Neural crest cell (in vitro differentiated cells): ENCODE data around the gene SARNP. TPM values are rescaled to one million over a fixed set of nuclear protein-coding genes. Genes with fewer than 3 reads are reported as not detected.

Source experiments
- DNase-seq: peaks from one replicate; pipeline ENCODE4 v3.0.0; 2021; ENCODE audit warnings: low read depth, mixed read lengths, low spot score
- H3K27ac Mint-ChIP-seq: one replicate; pipeline ENCODE4 v1.8.0; 2021; ENCODE audit warnings: mild to moderate bottlenecking, mixed read lengths; ENCODE audit not compliant: unreplicated experiment
- H3K27me3 Mint-ChIP-seq: 2 replicates; pipeline ENCODE4 v1.8.0; 2021; ENCODE audit warnings: low read depth, mild to moderate bottlenecking, mixed read lengths
- H3K36me3 Mint-ChIP-seq: 2 replicates; pipeline ENCODE4 v1.8.0; 2021; ENCODE audit warnings: low read depth, mild to moderate bottlenecking, mixed read lengths
- H3K4me1 Mint-ChIP-seq: 2 replicates; pipeline ENCODE4 v1.8.0; 2021; ENCODE audit warnings: mixed read lengths
- H3K4me3 Mint-ChIP-seq: one replicate; pipeline ENCODE4 v1.8.0; 2021; ENCODE audit warnings: mild to moderate bottlenecking, mixed read lengths
- H3K9me3 Mint-ChIP-seq: 2 replicates; pipeline ENCODE4 v1.8.0; 2021; ENCODE audit warnings: mixed read lengths
- total RNA-seq: library from RNA; stranded (reverse); gene quantifications from 2 replicates; pipeline ENCODE4 v1.2.1, GENCODE V29; 2021
- TF ChIP-seq, protein P1 (sequence below): fragments of 200-600 bp; sonication (generic); conservative IDR thresholded peaks from 2 replicates; pipeline ENCODE4 v1.5.0; 2021; ENCODE audit warnings: antibody characterized with exemption, mild to moderate bottlenecking

SARNP gene
- total RNA-seq, 1 donor from 2014 or later = 121 TPM

DNA sequence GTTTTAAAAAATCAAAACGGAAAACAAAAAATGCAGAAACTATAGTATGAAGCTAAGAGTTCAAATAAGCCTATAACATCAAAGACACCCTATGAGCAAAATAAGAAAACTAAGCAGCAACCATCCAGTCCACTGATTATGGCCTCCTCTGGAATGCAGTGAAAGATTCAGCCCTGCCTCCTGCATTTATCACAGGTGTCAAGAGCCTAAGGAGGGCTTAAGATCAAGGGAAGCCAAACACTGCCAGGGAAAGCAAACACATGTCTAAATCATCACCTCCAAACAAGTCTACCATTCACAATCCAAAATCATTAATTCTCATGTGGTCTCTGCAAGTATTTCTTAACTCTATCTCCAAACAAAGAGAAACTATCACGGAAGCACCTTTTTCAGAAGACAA, 28.4 kb downstream of the SARNP start:
- H3K4me1 Mint-ChIP-seq = no peaks in the 10 kb centered on the region
- no peaks in the 10 kb centered on the region for H3K27me3 Mint-ChIP-seq
- H3K36me3 Mint-ChIP-seq = peaks cover 26% of the 10 kb centered on the region
- TF ChIP-seq, protein P1, sequence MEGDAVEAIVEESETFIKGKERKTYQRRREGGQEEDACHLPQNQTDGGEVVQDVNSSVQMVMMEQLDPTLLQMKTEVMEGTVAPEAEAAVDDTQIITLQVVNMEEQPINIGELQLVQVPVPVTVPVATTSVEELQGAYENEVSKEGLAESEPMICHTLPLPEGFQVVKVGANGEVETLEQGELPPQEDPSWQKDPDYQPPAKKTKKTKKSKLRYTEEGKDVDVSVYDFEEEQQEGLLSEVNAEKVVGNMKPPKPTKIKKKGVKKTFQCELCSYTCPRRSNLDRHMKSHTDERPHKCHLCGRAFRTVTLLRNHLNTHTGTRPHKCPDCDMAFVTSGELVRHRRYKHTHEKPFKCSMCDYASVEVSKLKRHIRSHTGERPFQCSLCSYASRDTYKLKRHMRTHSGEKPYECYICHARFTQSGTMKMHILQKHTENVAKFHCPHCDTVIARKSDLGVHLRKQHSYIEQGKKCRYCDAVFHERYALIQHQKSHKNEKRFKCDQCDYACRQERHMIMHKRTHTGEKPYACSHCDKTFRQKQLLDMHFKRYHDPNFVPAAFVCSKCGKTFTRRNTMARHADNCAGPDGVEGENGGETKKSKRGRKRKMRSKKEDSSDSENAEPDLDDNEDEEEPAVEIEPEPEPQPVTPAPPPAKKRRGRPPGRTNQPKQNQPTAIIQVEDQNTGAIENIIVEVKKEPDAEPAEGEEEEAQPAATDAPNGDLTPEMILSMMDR = no peak
- no peak overlapping the region for H3K27ac Mint-ChIP-seq
- no peaks in the 10 kb centered on the region for H3K9me3 Mint-ChIP-seq
- H3K4me3 Mint-ChIP-seq = no peak overlapping the region
- no peak for DNase-seq

DNA sequence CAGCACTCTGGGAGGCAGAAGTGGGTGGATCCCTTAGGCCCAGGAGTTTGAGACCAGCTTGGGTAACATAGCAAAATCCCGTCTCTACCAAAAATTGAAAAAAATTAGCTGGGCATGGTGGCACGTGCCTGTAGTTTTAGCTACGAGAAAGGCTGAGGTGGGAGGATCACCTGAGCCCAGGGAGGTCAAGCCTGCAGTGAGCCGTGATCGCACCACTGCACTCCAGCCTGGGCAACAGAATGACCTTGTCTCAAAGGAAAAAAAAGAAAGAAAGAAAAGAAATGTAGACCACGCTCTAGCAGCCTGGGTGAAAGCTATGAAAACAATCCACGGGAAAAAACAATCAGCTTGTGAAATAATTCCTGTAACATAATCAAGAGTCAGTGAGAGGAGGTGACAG, 29.0 kb downstream of the SARNP start:
- no peak for DNase-seq
- no peak overlapping the region for H3K4me3 Mint-ChIP-seq
- no peak overlapping the region for H3K27ac Mint-ChIP-seq
- TF ChIP-seq, protein P1 = no peak
- no peaks in the 10 kb centered on the region for H3K27me3 Mint-ChIP-seq
- no peaks in the 10 kb centered on the region for H3K9me3 Mint-ChIP-seq
- no peaks in the 10 kb centered on the region for H3K4me1 Mint-ChIP-seq
- peaks cover 22% of the 10 kb centered on the region for H3K36me3 Mint-ChIP-seq

DNA sequence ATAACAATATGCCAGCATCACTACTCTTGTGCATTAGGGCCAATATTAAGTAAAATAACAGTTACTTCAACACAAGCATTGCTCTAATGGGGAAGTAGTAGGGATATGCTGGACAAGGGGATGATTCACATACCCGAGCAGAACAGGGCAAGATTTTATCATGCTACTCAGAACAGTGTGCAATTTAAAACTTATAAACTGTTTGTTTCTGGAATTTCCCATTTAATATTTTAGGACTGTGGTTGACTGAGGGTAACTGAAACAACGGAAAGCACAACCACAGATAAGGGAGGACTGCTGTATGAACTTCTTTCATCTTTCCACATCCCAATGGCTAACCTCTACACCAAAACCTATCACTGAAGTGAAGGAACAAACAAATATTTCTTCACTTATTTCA, 36.8 kb downstream of the SARNP start:
- no peaks in the 10 kb centered on the region for H3K27me3 Mint-ChIP-seq
- H3K27ac Mint-ChIP-seq = no peak overlapping the region
- H3K9me3 Mint-ChIP-seq = no peaks in the 10 kb centered on the region
- peaks cover 6% of the 10 kb centered on the region for H3K4me1 Mint-ChIP-seq
- TF ChIP-seq, protein P1 = no peak
- peaks cover 8% of the 10 kb centered on the region for H3K36me3 Mint-ChIP-seq
- H3K4me3 Mint-ChIP-seq = no peak overlapping the region
- no peak for DNase-seq

DNA sequence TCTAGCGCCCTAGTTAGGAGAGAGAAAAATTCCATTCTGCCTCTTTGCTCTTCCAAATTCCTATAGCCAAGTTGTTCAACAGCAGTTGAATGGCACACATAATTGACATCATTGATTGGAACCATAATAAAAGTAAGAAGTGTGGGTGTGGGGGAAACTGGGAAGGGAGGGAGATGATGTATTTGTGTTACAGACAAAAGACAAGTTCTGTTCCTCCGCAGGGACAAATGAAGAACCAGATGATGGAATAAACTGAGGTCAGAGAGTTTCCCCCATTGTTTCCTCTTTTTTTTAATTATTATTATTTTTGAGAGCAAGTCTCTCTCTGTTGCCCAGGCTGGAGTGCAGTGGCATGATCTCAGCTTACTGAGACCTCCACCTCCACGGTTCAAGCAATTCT, 39.7 kb downstream of the SARNP start:
- no peaks in the 10 kb centered on the region for H3K27me3 Mint-ChIP-seq
- H3K4me3 Mint-ChIP-seq = no peak overlapping the region
- H3K36me3 Mint-ChIP-seq = peaks cover 11% of the 10 kb centered on the region
- TF ChIP-seq, protein P1 = no peak
- H3K9me3 Mint-ChIP-seq = no peaks in the 10 kb centered on the region
- peaks cover 9% of the 10 kb centered on the region for H3K4me1 Mint-ChIP-seq
- no peak overlapping the region for H3K27ac Mint-ChIP-seq
- DNase-seq = no peak

DNA sequence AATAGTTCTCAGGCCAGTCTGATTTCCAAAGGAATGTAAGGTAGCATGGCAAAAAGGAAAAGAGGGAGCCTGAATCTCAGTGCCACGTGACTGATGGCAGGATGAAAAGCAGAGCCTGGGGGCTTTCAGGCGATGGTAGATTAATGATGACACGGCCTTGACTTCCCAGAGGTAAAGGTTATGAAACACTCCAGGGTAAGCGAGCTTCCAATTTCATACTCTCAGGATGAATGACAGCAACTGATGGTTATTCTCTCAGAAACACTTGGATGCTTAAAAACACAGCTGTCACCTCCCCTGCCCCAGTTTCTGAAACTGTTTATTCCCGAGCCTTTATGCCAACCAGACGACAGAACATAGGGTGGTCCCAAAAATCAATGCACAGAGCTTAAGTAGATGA, 45.8 kb downstream of the SARNP start:
- TF ChIP-seq, protein P1 = no peak
- peaks cover 18% of the 10 kb centered on the region for H3K36me3 Mint-ChIP-seq
- H3K4me1 Mint-ChIP-seq = peaks cover 20% of the 10 kb centered on the region
- no peak for DNase-seq
- no peak overlapping the region for H3K27ac Mint-ChIP-seq
- no peaks in the 10 kb centered on the region for H3K27me3 Mint-ChIP-seq
- no peaks in the 10 kb centered on the region for H3K9me3 Mint-ChIP-seq
- H3K4me3 Mint-ChIP-seq = no peak overlapping the region

DNA sequence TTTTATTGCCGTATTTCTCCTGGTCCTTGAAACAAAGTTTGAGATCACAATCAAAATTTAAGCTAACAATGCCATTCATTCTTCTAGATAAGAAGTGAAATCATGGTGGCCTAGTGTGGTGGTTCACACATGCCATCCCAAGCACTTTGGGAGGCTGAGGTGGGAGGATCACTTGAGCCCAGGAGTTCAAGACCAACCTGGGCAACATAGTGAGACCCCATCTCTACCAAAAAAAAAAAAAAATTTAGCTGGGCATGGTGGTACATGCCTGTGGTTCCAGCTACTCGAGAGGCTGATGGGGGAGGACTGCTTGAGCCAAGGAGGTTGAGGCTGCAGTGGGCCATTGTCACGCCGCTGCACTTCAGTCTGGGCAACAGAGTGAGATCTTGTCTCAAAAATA, 50.4 kb downstream of the SARNP start:
- TF ChIP-seq, protein P1 = no peak
- Mint-ChIP-seq H3K9me3 (no peaks in the 10 kb centered on the region), H3K27me3 (no peaks in the 10 kb centered on the region), H3K4me1 (peaks cover 32% of the 10 kb centered on the region), H3K27ac (no peak overlapping the region), H3K4me3 (peak overlapping the region; percentile 45), H3K36me3 (peaks cover 15% of the 10 kb centered on the region)
- no peak for DNase-seq
